B cell (primary cell): ENCODE data around the gene LCE5A.

ENCODE experiments used
- CTCF ChIP-seq: fragments of 200-600 bp; IDR thresholded peaks from one replicate; pipeline ENCODE4 v1.8.0; 2022; ENCODE audit warnings: antibody characterized with exemption, mild to moderate bottlenecking
- EZH2 ChIP-seq: IDR thresholded peaks from 2 replicates; pipeline ENCODE4 v1.6.1; 2012; ENCODE audit warnings: borderline replicate concordance, low read depth, mild to moderate bottlenecking, moderate library complexity, low read length; ENCODE audit not compliant: insufficient read depth, poor library complexity, severe bottlenecking

- TF ChIP-seq CTCF (no peak), EZH2 (no peak)
Measured at GRCh38 chr1:152546704-152547103, 36.1 kb downstream of the LCE5A start.
